B cell (primary cell): ENCODE results near the gene KLK14.

Source experiments
- EZH2 ChIP-seq: IDR thresholded peaks from 2 replicates; pipeline ENCODE4 v1.6.1; 2012; ENCODE audit warnings: borderline replicate concordance, low read depth, mild to moderate bottlenecking, moderate library complexity, low read length; ENCODE audit not compliant: insufficient read depth, poor library complexity, severe bottlenecking
- TF ChIP-seq, protein P1 (sequence below): fragments of 200-600 bp; IDR thresholded peaks from one replicate; pipeline ENCODE4 v1.8.0; 2022; ENCODE audit warnings: antibody characterized with exemption, mild to moderate bottlenecking

DNA sequence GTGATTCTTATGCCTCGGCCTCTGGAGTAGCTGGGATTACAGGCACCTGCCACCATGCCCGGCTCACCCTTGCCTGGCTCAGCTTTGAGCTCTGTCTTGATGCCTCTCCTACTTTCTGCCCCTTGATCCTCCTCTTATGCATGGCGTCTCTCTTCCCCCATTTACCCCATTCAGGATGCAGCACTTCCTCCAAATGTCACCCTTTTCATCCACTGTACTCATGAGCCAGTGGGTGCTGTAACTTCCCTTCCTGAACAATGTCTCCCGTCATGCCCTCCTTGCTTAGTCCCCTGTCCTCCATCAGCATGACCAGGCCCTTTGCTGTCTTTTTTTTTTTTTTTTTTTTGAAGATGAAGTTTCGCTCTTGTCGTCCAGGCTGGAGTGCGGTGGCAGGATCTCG lies 38.6 kb upstream of the KLK14 start:
- TF ChIP-seq, protein P1, sequence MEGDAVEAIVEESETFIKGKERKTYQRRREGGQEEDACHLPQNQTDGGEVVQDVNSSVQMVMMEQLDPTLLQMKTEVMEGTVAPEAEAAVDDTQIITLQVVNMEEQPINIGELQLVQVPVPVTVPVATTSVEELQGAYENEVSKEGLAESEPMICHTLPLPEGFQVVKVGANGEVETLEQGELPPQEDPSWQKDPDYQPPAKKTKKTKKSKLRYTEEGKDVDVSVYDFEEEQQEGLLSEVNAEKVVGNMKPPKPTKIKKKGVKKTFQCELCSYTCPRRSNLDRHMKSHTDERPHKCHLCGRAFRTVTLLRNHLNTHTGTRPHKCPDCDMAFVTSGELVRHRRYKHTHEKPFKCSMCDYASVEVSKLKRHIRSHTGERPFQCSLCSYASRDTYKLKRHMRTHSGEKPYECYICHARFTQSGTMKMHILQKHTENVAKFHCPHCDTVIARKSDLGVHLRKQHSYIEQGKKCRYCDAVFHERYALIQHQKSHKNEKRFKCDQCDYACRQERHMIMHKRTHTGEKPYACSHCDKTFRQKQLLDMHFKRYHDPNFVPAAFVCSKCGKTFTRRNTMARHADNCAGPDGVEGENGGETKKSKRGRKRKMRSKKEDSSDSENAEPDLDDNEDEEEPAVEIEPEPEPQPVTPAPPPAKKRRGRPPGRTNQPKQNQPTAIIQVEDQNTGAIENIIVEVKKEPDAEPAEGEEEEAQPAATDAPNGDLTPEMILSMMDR: no peak
- no peak for TF ChIP-seq EZH2
